ENCODE measurements around the gene NPSR1.

DNA sequence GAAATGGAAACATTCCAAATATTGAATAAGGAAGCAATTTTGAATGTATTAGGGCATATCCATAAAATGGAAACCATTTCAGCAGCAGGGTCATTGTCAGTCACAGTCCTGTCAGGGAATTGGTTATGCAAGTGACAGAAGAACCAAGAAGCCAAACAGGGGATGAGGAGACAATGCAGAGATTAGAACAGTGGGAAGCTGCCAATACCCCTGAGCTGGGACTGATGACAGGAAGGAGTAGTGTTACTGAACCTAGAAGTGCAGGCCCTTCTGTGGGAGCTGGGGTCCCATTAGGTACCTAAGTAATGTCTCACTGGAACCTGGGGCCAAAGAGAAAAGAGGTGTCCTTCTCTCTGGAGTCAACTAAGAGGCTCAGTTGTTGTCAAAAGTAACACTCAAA lies 37.6 kb upstream of the NPSR1 start:
- TF ChIP-seq, protein P1, sequence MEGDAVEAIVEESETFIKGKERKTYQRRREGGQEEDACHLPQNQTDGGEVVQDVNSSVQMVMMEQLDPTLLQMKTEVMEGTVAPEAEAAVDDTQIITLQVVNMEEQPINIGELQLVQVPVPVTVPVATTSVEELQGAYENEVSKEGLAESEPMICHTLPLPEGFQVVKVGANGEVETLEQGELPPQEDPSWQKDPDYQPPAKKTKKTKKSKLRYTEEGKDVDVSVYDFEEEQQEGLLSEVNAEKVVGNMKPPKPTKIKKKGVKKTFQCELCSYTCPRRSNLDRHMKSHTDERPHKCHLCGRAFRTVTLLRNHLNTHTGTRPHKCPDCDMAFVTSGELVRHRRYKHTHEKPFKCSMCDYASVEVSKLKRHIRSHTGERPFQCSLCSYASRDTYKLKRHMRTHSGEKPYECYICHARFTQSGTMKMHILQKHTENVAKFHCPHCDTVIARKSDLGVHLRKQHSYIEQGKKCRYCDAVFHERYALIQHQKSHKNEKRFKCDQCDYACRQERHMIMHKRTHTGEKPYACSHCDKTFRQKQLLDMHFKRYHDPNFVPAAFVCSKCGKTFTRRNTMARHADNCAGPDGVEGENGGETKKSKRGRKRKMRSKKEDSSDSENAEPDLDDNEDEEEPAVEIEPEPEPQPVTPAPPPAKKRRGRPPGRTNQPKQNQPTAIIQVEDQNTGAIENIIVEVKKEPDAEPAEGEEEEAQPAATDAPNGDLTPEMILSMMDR (IDR thresholded peaks at IDR 0.05) = no peak
- no peak for TF ChIP-seq POLR2A (IDR thresholded peaks at IDR 0.05)

Measured in body of pancreas (tissue), 4 donors.